NCI-H69 (cell line): ENCODE data around the gene FNIP1.
"Not testable (repeated sequence)": the region's sequence is repeated elsewhere in the genome, so short reads cannot be mapped to it uniquely, and the experiment has no call there.

ENCODE experiments used
- DNase-seq: peaks from one replicate; lab custom pipeline; 2025; lab: John Stamatoyannopoulos, UW

FNIP1 gene

DNA sequence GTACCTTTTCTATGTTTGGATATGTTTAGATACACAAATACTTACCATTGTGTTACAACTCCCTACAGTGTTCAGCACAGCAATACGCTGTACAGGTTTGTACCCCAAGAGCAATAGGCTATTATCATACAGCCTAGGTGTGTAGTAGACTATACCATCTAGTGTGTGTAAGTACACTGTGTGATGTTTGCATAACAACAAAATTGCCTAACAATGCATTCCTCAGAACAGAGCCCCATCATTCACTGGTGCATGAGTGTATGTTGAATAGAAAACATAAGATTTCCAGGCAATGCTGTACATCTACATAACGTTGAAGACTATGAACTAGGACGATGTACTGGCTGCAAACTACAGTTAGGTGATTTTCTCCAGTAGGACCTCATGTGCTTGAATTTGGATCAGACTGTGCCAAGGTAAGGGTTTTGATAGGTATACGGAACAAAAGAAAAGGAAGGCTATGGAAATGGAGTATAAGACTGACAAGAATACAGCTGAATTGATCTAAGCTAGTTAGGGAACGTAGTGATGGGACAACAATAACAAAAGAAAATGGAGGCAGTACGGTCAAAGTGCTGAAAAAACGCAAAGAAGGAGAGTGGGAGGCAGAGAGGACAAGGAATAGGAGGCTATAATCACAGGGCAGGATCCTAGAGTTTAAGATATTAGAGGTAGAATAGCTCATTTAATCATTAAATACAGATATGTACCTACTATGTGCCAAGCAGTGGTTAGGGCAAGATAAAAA is 46.9 kb downstream of the FNIP1 start:
- DNase-seq = no peak

DNA sequence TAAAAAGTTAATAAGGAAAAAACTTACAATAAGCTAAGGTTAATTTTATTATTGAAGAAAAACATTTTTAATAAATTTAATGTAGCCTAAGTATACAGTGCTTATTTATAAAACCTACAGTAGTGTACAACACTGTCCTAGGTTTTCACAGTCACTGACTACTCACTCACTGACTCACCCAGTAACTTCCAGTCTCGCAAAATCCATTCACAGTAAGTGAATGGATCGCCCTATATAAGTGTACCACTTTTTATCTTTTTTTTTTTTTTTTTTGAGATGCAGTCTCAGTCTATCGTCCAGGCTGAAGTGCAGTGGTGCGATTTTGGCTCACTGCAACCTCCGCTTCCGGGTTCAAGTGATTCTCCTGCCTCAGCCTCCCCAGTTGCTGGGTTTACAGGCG is 47.7 kb downstream of the FNIP1 start:
- no peak for DNase-seq

DNA sequence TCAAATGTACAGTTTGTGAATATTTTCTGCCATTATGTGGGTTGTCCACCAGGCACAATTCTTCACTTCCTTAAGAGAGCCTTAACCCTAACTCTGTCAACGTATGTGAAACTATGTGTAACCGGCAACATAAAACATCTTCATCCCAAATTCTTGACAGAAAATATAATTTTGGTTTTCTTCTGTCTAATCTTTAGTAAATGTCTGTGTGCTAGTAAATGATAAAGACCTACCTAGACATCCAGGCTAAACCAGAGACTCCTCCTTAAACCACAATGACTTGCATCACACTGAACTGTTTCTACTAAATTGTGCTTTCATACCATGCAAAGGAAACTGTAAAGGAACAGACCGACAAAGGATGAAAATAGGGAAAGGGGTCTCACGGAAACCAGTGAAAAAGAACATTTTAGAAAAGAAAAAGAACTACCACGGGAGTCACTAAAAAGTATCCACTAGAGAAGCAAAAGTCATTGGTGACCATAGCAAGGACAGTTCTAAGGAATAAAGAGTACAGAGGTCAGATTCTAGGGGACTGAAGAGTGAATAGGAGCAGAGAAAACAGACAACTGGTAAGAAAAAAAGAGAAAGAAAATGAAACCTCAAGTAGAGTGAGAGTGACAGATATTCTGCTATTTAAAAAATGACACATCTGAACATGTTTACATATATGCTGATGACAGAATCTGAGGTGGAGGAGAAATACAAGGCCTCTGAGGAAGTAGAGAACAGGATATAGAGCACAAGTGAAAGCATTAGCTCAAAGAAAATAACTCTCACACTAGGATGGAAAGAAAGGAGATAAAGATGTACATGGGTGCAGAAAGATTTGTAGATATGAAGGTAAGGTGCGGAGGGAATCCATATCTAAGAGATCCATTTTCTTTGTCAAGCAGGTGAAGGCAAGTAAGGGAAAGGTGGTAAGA is 49.4 kb downstream of the FNIP1 start:
- DNase-seq = no peak

DNA sequence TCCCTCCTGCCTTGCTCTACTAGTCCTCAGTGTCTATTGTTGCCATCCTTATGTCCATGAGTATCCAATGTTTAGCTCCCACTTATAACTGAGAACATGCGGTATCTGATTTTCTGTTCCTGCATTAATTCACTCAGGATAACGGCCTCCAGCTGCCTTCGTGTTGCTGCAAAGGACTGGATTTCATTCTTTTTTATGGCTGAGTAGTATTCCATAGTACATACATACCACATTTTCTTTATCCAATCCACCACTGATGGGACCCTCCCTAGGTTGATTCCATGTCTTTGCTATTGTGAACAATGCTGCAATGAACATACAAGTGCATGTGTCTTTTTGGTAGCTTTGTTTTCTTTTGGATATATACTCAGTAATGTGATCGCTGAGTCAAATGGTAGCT is 50.4 kb downstream of the FNIP1 start:
- DNase-seq = no peak

DNA sequence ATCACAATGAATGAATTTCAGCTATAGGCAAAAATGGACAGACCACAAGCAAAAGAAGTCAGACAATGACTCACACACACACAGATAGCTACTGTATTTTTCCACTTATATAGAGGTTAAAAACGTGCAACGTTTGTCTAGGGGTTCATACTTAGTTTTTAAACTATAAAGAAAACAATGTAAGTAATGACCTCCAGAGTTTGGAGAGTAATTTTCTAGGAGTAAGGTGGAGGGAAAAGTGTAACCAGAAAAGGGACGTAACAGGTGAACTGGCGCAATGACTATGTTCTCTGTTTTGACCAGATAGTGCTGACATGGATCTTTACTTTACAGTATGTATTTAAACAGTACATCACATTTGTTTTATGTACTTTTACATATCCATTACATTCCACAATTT is 51.1 kb downstream of the FNIP1 start:
- DNase-seq = no peak

DNA sequence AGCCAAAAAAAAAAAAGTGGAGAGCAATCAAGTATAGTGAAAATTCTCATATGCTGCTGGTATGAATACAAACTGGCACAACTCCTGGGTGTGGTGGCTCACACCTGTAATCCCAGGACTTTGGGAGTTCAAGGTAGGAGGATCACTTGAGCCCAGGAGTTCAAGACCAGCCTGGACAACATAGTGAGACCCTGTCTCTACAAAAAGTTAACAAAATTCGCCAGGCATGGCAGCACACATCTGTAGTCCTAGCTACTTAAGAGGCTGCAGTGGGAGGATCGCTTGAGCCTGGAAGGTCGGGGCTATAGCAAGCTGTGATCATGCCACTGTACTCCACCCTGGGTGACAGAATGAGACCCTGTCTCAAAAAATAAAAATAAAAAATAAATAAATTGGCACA is 51.7 kb downstream of the FNIP1 start:
- no peak for DNase-seq

DNA sequence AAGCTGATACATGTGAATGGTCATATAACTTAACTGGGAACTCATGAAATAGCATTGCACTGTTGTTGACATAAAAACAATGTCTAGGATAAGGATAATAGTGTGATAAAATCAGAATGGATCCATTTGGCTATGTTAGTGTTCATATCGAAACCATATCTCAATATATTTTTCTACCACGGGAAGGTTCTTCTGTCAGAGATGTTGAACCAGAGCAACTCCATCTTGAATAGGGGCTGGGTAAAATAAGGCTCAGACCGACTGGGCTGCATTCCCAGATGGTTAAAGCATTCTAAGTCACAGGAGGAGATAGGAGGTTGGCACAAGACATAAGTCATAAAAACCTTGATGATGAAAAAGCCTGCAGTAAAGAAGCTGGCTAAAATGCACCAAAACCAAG is 56.3 kb downstream of the FNIP1 start:
- no peak for DNase-seq

DNA sequence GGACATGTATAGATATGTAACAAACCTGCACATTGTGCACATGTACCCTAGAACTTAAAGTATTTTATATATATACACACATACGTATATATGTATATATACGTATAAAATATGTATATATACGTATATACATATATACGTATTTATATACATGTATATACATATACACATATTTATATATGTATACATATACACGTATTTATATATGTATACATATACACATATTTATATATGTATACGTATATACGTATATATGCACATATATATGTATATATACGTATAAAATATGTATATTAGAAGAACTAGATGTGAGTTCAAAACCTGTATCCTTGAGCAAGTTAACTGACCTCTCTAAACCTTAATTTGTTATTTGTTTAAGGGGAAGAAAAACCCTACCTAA is 61.4 kb downstream of the FNIP1 start:
- DNase-seq = no peak

DNA sequence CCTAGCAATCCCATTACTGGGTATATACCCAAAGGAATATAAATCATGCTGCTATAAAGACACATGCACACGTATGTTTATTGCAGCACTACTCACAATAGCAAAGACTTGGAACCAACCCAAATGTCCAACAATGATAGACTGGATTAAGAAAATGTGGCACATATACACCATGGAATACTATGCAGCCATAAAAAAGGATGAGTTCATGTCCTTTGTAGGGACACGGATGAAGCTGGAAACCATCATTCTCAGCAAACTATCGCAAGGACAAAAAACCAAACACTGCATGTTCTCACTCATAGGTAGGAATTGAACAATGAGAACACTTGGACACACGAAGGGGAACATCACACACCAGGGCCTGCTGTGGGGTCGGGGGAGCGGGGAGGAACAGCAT is 61.9 kb downstream of the FNIP1 start:
- DNase-seq = not testable (repeated sequence)

DNA sequence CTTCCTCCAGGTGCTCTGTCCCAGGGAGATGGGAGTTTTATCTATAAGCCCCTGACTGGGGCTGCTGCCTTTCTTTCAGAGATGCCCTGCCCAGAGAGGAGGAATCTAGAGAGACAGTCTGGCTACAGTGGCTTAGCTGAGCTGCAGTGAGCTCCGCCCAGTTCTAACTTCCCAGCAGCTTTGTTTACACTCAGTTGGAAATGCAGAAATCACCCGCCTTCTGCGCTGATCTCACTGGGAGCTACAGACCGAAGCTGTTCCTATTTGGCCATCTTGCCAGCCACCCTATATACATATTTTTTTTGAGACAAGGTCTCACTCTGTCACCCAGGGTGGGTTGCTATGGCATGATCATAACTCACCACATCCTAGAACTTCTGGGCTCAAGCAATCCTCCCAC is 67.5 kb downstream of the FNIP1 start:
- peak; percentile 8 for DNase-seq

DNA sequence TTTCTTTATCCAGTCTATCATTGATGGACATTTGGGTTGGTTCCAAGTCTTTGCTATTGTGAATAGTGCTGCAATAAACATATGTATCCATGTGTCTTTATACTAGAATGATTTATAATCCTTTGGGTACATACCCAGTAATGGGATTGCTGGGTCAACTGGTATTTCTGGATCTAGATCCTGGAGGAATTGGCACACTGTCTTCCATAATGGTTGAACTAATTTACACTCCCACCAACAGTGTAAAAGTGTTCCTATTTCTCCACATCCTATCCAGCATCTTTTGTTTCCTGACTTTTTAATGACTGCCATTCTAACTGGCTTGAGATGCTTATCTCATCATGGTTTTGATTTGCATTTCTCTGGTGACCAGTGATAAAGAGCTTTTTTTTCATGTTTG is 72.7 kb downstream of the FNIP1 start:
- DNase-seq = not testable (repeated sequence)

DNA sequence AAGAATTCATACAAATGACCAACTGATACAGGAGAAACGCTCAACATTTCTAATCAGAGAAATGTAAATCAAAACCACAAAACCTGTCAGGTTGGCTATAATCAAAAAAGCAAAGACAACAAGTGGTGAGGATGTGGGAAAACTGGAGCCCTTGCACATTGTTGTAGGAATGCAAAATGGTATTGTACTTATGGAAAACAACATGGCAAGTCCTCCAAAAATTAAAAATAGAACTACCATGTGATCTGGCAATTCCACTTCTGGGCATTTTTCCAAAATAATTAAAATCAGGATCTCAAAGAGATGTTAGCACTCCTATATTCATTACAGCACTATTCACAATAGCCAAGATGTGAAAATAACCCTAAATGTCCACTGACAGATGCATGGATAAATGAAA is 76.1 kb downstream of the FNIP1 start:
- DNase-seq = peak; percentile 9

DNA sequence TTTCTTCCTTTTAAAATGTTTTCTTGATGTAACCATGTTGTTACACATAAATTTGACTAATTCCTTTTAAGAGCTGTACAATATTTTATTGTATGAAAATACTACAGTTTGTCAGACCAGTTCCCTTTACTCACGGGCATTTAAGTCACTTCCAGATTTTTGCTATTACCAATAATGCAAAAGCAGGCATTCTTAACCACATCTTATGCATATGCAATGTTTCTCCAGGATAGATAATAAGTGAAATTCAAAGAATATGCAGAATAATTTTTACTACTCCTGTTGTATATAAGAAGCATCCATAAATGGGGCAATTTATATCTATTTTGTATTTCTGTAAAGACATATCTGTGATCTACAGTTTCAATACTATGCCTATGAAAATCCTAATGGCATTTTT is 77.3 kb downstream of the FNIP1 start:
- DNase-seq = no peak

DNA sequence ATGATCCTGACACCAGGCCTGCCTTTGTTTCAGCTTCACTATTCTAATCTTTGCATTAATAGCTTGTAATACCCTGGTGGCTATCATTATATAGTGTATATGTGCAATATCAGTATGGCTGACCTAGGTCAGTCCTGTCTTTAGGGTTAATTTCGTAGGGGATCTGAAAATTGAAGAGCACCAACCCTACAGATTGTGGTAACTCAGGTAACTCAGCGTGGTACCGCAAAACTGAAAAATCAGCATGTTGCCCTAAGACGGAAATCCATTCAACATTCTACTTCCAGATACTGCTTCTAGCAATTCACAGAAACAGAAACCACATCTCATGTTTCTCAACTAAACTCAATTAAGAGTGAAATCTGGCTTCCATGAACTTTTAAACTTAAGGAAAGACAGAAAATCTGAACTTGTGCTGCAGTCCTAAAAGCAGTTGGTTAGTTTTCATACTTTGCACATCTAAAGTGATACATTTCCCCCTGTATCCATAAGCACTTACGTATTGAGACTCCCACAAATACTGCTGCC is 78.3 kb downstream of the FNIP1 start:
- DNase-seq = no peak

DNA sequence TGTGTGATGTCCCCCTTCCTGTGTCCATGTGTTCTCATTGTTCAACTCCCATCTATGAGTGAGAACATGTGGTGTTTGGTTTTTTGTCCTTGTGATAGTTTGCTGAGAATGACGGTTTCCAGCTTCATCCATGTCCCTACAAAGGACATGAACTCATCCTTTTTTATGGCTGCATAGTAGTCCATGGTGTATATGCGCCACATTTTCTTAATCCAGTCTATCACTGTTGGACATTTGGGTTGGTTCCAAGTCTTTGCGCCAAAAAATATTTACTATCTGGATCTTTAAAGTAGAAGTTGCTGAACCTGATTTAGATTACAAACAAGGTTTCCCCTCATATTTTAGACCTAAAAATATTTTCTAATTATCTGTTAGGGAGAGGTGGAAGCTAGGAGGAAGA is 79.7 kb downstream of the FNIP1 start:
- not testable (repeated sequence) for DNase-seq

DNA sequence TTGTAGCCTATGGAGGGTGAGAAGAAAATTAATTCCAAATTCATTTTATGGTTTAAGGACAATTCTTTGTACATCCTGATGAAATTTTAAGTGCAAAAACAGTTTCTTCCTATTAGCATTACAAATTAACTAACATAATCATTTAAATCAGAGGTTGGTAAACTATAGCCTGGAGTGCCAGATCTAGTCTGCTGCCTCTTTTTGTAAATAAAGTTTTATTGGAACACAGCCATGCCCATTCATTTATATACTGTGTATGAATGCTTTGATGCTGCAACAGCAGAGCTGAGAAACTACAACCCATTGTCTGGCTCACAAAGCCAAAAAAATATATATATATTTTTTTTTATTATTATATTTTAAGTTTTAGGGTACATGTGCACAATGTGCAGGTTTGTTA is 80.2 kb downstream of the FNIP1 start:
- DNase-seq = no peak

DNA sequence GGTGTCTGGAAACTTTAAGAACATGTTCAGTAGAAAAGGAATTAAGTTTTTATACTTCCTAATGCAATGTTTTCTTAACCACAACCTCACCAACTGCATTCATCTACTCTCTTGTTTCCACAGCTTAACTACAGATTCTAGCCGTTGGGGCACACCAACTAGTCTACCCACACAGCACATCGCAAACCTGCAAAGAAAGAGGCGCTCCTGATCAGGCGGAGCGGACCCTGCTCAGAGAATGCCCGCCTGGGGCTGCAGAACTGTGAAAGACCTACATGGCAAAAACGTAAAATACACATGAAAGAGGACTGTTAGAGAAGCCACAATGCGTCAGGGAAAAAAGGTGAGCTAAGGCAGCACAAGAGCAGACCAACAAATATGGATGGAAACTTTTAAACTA is 86.4 kb downstream of the FNIP1 start:
- DNase-seq = no peak

DNA sequence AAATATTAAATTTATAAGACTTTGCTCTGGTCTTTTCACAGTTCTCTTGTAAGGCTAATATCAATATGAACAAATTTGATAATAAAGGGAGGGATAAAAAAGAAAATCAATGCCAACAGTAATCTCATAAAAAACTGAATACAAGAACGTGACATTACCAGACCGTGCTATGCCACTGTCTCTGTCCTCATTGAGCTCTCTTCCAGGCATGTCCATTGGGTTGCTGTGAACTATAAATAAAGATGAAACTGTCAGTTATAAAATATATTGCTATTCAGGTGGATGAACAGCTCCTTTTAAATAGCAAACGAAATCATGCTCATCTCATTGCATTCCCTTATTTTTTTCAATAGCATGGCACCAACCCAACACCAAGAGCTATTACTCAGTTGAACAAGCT is 87.8 kb downstream of the FNIP1 start:
- no peak for DNase-seq

DNA sequence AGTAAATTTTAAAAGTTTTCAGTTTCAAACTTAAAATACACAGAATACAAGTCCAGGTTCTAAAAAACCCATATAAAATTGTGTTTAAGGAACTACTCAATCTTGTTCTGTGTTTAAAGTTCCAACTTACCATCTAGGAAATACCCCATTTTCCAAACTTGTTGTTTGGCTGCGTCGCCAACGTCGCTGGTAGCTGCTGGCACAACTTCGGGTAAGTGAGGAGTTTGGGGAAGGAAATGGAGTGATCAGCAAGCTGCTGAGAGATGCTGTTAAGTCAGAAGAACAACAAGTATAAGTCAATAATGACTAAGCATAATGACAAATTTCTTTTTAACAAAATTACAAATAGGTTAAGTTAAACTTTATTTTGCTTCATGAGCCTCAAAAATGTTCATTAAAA is 90.5 kb downstream of the FNIP1 start:
- DNase-seq = no peak

DNA sequence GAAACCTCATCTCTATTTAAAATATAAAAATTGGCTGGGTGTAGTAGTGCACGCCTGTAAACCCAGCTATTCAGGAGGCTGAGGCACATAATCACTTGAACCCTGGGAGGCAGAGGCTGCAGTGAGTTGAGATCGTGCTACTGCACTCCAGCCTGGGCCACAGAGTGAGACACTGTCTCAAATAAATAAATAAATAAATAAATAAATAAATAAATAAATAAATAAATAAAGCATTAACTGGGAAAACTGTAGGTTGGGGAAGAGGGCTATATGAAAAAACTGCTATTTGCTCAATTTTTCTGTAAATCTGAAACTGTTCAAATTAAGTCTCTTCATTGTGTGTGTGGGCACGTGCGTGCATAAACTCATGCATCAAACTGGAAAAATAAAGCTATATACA is 101.9 kb downstream of the FNIP1 start:
- no peak for DNase-seq

DNA sequence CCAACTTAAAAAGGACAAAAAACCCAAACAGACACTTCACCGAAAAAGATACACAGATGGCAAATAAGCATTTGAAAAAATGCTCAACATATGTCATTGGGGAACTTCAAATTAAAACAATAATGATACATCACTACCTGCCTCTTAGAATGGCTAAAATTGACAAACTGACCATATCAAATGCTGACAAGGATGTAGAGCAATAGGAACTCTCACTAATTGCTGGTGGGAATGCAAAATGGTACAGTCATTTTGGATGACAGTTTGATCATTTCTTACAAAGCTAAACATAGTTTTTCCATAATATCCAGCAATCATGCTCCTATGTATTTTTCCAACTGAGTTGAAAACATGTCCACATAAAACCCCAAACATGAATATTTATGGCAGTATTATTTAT is 102.9 kb downstream of the FNIP1 start:
- DNase-seq = no peak

DNA sequence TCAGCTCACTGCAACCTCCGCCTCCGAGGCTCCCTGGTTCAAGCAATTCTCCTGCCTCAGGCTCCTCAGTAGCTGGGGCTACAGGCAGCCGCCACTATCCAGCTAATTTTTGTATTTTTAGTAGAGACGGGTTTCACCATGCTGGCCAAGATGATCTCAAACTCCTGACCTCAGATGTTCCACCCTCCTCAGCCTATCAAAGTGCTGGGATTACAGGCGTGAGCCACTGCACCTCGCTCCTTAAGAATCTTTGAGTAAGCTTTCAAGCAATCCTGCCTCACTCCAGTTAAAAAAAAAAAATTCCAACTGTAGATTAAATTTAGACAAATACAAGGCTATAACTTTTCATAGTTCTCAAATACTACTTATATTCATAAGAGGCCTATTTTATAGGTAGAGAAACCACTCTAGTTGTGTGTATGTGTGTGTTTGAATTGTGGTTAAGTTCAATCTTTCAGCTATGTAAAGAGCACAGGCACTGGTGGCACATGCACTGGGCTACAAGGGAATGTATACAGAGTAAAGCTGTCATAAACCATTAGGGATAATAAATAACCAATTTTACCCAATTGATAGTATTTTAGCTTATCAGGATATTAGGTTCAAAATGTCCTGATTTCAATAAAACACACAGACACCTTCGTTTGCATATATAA is 111.2 kb downstream of the FNIP1 start:
- DNase-seq = no peak

DNA sequence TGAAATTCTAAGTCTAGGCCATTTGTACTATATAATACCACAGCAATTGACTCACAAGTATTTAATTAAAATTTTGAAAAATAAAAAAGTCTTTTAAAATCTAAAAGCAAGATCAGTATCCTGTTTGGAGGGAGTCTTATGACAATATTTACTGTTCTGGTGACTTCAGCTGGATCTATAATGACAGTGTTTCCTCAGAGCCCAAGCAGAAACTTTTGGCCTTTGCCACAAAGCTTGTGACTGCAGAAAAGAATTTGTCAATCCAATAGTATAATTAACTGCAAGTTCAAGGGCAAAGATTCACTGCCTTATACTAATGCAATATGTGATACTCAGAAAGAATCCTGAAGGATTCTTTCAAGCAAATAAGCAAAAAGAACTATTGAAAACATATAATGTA is 112.2 kb downstream of the FNIP1 start:
- DNase-seq = peak; percentile 40
